ENCODE measurements around the gene FBXO4. TPM values are rescaled to one million over a fixed set of nuclear protein-coding genes. Genes with fewer than 3 reads are reported as not detected.
A peak's percentile ranks its signal among the peaks of the same experiment; 100 is the strongest.

Gene FBXO4
- 10 to 100 TPM; 12.4 to 18.3 (median 15.9) TPM for polyA plus RNA-seq (ENCODE audit: insufficient read length in 3 of 3)
- long read RNA-seq, donor 1, partial matches to known transcripts: 0 of 3 reads
- long read RNA-seq, donor 1, other reads (novel, unspliced or antisense): 0 of 3 reads
- long read RNA-seq, donor 2, partial matches to known transcripts: 0 of 6 reads
- long read RNA-seq, donor 2, other reads (novel, unspliced or antisense): 0 of 6 reads
- long read RNA-seq, donor 3, transcript FBXO4-201 (7 exons, 1,682 nt): major isoform, 7 of 9 reads
- long read RNA-seq, donor 3, partial matches to known transcripts: 0 of 9 reads
- long read RNA-seq, donor 3, other reads (novel, unspliced or antisense): 0 of 9 reads
- long read RNA-seq, donor 4, partial matches to known transcripts: 0 of 3 reads
- long read RNA-seq, donor 4, other reads (novel, unspliced or antisense): 0 of 3 reads
- long read RNA-seq, donor 5, partial matches to known transcripts: 0 of 3 reads
- long read RNA-seq, donor 5, other reads (novel, unspliced or antisense): 0 of 3 reads
- long read RNA-seq, donor 6, partial matches to known transcripts: 0 of 1 reads
- long read RNA-seq, donor 6, other reads (novel, unspliced or antisense): 0 of 1 reads
- long read RNA-seq, donor 7, partial matches to known transcripts: 0 of 2 reads
- long read RNA-seq, donor 7, other reads (novel, unspliced or antisense): 0 of 2 reads
- long read RNA-seq, donor 8, partial matches to known transcripts: 0 of 1 reads
- long read RNA-seq, donor 8, other reads (novel, unspliced or antisense): 0 of 1 reads
- long read RNA-seq, donor 9, transcript FBXO4-201 (7 exons, 1,682 nt): major isoform, 5 of 7 reads
- long read RNA-seq, donor 9, partial matches to known transcripts: 0 of 7 reads
- long read RNA-seq, donor 9, other reads (novel, unspliced or antisense): 0 of 7 reads
- long read RNA-seq, donor 10, partial matches to known transcripts: 0 of 4 reads
- long read RNA-seq, donor 10, other reads (novel, unspliced or antisense): 0 of 4 reads
- long read RNA-seq, donor 11, partial matches to known transcripts: 0 of 2 reads
- long read RNA-seq, donor 11, other reads (novel, unspliced or antisense): 0 of 2 reads
- long read RNA-seq, donor 12, partial matches to known transcripts: 0 of 4 reads
- long read RNA-seq, donor 12, other reads (novel, unspliced or antisense): 0 of 4 reads
- long read RNA-seq, donor 13, partial matches to known transcripts: 0 of 2 reads
- long read RNA-seq, donor 13, other reads (novel, unspliced or antisense): 0 of 2 reads
- long read RNA-seq, donor 14, partial matches to known transcripts: 5 of 7 reads
- long read RNA-seq, donor 14, other reads (novel, unspliced or antisense): 0 of 7 reads
- long read RNA-seq, donor 15, partial matches to known transcripts: 5 of 9 reads
- long read RNA-seq, donor 15, other reads (novel, unspliced or antisense): 0 of 9 reads
- long read RNA-seq, donor 16, transcript FBXO4-201 (7 exons, 1,682 nt): major isoform, 5 of 5 reads
- long read RNA-seq, donor 16, partial matches to known transcripts: 0 of 5 reads
- long read RNA-seq, donor 16, other reads (novel, unspliced or antisense): 0 of 5 reads

GRCh38 chr5:41924872-41925554, at the start of gene FBXO4:
TSS of gene FBXO4 (plus strand) at chr5:41925281. CDS start at chr5:41925310, 29 bp downstream.
- DNase-seq: peak; percentile 76

- no peak for DNase-seq
These were observed 48.4 kb upstream of the FBXO4 start for GRCh38 chr5:41876678-41877077.

GRCh38 chr5:41877408-41877807, 47.7 kb upstream of the FBXO4 start:
- DNase-seq: no peak

GRCh38 chr5:41878173-41878572, 46.9 kb upstream of the FBXO4 start:
- no peak for DNase-seq

- DNase-seq: no peak
These were observed 46.2 kb upstream of the FBXO4 start for GRCh38 chr5:41878643-41879478.

GRCh38 chr5:41882765-41883164, 42.3 kb upstream of the FBXO4 start:
- no peak for DNase-seq

- no peak for DNase-seq
These were observed 41.8 kb upstream of the FBXO4 start for GRCh38 chr5:41883243-41883642.

- no peak for DNase-seq
These were observed 41.1 kb upstream of the FBXO4 start for GRCh38 chr5:41883936-41884335.

- DNase-seq: no peak
These were observed 39.8 kb upstream of the FBXO4 start for GRCh38 chr5:41885286-41885685.

- DNase-seq: no peak
These were observed 33.9 kb upstream of the FBXO4 start for GRCh38 chr5:41891066-41891707.

- DNase-seq: no peak
These were observed 33.0 kb upstream of the FBXO4 start for GRCh38 chr5:41892031-41892430.

GRCh38 chr5:41893074-41893851, 31.8 kb upstream of the FBXO4 start:
- no peak for DNase-seq

- DNase-seq: no peak
These were observed 28.9 kb upstream of the FBXO4 start for GRCh38 chr5:41896230-41896629.

- no peak for DNase-seq
These were observed 21.6 kb upstream of the FBXO4 start for GRCh38 chr5:41903382-41903891.

GRCh38 chr5:41903892-41904799, 20.9 kb upstream of the FBXO4 start, which contains the start of gene RIMOC1:
TSS of gene RIMOC1 (plus strand) at chr5:41904344. CDS start at chr5:41904368, 24 bp downstream.
- peak; percentile 99 for DNase-seq

GRCh38 chr5:41906151-41906550, 18.9 kb upstream of the FBXO4 start:
- DNase-seq: no peak
